ENCODE data around the gene RALGAPA1. TPM values are rescaled to one million over a fixed set of nuclear protein-coding genes. Genes with fewer than 3 reads are reported as not detected.

The RALGAPA1 gene
- total RNA-seq, 1 experiment from 2014 or later: 28.2 TPM

DNA sequence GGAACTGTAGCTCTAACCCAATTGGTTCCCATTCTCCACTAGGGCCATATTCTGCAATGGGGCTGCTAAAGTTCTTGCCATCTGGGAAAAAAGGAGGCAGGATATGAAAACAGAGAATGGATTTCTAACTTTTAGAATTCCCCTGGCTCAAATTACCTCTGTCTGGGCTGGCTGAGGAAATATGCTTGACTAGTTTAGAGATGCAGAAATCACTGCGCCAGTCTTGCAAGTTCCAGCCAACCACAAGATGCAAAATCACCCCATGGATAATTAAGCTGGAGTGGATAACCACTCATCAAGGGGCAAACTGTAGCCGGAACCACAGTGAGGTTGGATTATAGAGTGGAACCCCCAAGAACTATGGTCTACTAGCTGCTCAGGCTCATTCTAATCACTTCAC lies 126.3 kb downstream of the RALGAPA1 start:
- no peaks in the 10 kb centered on the region for H3K27me3 Mint-ChIP-seq (ENCODE audit: unreplicated experiment)
- no peak overlapping the region for H3K4me3 Mint-ChIP-seq (ENCODE audit: low read depth, unreplicated experiment)
- intact Hi-C loops (cut with micrococcal nuclease; ENCODE audit: unreplicated experiment): no loop called here
- no TSS peak for BruUV-seq (replicated peaks)
- H3K27ac Mint-ChIP-seq (ENCODE audit: unreplicated experiment): no peak overlapping the region
- CTCF ChIA-PET: no interaction called here
- TF ChIP-seq CTCF (IDR thresholded peaks at IDR 0.05; ENCODE audit: unreplicated experiment): no peak
- H3K36me3 Mint-ChIP-seq (ENCODE audit: insufficient read depth, unreplicated experiment): no peaks in the 10 kb centered on the region
- no peak for DNase-seq
- H3K4me1 Mint-ChIP-seq (ENCODE audit: low read depth, unreplicated experiment): no peaks in the 10 kb centered on the region
- no peaks in the 10 kb centered on the region for H3K9me3 Mint-ChIP-seq (ENCODE audit: low read depth, unreplicated experiment)

DNA sequence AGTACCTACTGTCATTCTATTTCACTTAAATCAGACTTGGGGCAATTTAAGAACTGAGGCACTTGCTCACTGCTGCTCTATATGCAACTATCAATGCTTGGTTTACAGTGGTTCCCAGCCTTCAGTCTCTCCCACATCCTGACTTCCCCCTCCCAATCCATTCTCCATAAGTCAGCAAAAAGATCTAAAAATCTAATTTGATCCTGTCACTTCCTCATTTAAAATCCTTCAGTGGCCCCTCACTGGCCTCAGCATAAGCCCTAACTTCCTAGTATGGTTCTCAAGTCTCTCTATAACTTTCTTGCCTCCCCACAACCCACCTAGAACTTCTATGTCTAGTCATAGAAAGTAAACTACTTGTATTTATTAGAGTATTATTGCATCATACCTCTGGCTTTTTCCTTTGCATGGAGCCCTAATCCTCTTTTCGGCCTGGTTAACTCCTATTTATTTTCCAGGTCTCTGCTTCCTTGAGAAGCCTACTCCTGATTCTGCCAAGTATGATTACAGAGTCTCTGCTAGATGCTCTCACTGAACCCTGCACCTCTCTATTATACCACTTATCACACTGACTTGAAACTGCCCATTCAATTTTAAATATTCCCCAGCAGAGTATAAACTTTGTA lies 130.6 kb downstream of the RALGAPA1 start:
- H3K9me3 Mint-ChIP-seq (ENCODE audit: low read depth, unreplicated experiment): no peaks in the 10 kb centered on the region
- no peaks in the 10 kb centered on the region for H3K27me3 Mint-ChIP-seq (ENCODE audit: unreplicated experiment)
- no peak for DNase-seq
- H3K4me3 Mint-ChIP-seq (ENCODE audit: low read depth, unreplicated experiment): no peak overlapping the region
- no peaks in the 10 kb centered on the region for H3K36me3 Mint-ChIP-seq (ENCODE audit: insufficient read depth, unreplicated experiment)
- H3K4me1 Mint-ChIP-seq (ENCODE audit: low read depth, unreplicated experiment): no peaks in the 10 kb centered on the region
- H3K27ac Mint-ChIP-seq (ENCODE audit: unreplicated experiment): no peak overlapping the region
- intact Hi-C loops (cut with micrococcal nuclease; ENCODE audit: unreplicated experiment): no loop called here
- BruUV-seq (replicated peaks): no TSS peak
- CTCF ChIA-PET: no interaction called here
- TF ChIP-seq CTCF (IDR thresholded peaks at IDR 0.05; ENCODE audit: unreplicated experiment): no peak

DNA sequence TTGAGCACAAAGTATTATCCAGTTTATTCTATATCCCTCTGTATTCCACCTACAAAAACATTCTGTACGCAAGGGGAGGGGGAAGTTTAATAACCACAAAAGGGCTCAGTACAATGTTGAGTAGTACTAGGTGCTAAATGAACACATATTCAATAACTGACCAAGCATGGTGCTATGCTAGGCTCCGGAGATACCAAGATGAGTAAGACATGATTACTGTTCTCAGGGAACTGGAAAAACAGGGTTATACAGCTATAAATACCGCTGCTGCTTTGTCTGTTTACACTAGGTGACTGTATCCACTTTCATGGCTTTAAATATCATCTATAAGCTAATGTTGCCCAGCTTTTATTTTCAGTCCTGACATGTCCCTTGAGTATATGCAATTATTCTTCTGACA lies 139.3 kb downstream of the RALGAPA1 start:
- Mint-ChIP-seq H3K27ac (ENCODE audit: unreplicated experiment) (no peak overlapping the region), H3K9me3 (ENCODE audit: low read depth, unreplicated experiment) (no peaks in the 10 kb centered on the region), H3K27me3 (ENCODE audit: unreplicated experiment) (no peaks in the 10 kb centered on the region), H3K4me3 (ENCODE audit: low read depth, unreplicated experiment) (no peak overlapping the region), H3K36me3 (ENCODE audit: insufficient read depth, unreplicated experiment) (no peaks in the 10 kb centered on the region), H3K4me1 (ENCODE audit: low read depth, unreplicated experiment) (peaks cover 19% of the 10 kb centered on the region)
- peak; percentile 8 for DNase-seq
- TF ChIP-seq CTCF (IDR thresholded peaks at IDR 0.05; ENCODE audit: unreplicated experiment): no peak
- CTCF ChIA-PET: interaction anchor here (0.6 kb wide), 1 partner anchor 380 kb away, joined by 4 read pairs; no protein-coding TSS in a partner anchor
- no TSS peak for BruUV-seq (replicated peaks)
- intact Hi-C loops (cut with micrococcal nuclease; ENCODE audit: unreplicated experiment): no loop called here

- Mint-ChIP-seq H3K4me3 (ENCODE audit: low read depth, unreplicated experiment) (no peak overlapping the region), H3K4me1 (ENCODE audit: low read depth, unreplicated experiment) (peaks cover 19% of the 10 kb centered on the region), H3K36me3 (ENCODE audit: insufficient read depth, unreplicated experiment) (no peaks in the 10 kb centered on the region), H3K27me3 (ENCODE audit: unreplicated experiment) (no peaks in the 10 kb centered on the region), H3K9me3 (ENCODE audit: low read depth, unreplicated experiment) (no peaks in the 10 kb centered on the region), H3K27ac (ENCODE audit: unreplicated experiment) (no peak overlapping the region)
- TF ChIP-seq CTCF (IDR thresholded peaks at IDR 0.05; ENCODE audit: unreplicated experiment): no peak
- no peak for DNase-seq
- BruUV-seq (replicated peaks): no TSS peak
- intact Hi-C loops (cut with micrococcal nuclease; ENCODE audit: unreplicated experiment): no loop called here
- CTCF ChIA-PET: no interaction called here
Observed at GRCh38 chr14:35666429-35667043, 142.6 kb downstream of the RALGAPA1 start.
